Ectodermal cell (in vitro differentiated cells): ENCODE data around the gene ABCC10.
"Not testable (repeated sequence)": the region's sequence is repeated elsewhere in the genome, so short reads cannot be mapped to it uniquely, and the experiment has no call there.

Experiments
- H3K27ac ChIP-seq: 2 replicates; pipeline ENCODE4 v1.7.0; 2013; ENCODE audit warnings: mild to moderate bottlenecking, low read depth, low read length; ENCODE audit not compliant: insufficient read depth, poor library complexity, severe bottlenecking
- H3K27me3 ChIP-seq: 2 replicates; pipeline ENCODE4 v1.7.0; 2013; ENCODE audit warnings: mild to moderate bottlenecking, low read length; ENCODE audit not compliant: insufficient read depth, control insufficient read depth, poor library complexity, severe bottlenecking
- H3K36me3 ChIP-seq: one replicate; pipeline ENCODE4 v1.7.0; 2013; ENCODE audit warnings: low read length; ENCODE audit not compliant: control insufficient read depth, insufficient read depth
- H3K4me1 ChIP-seq: one replicate; pipeline ENCODE4 v1.7.0; 2013; ENCODE audit warnings: low read length; ENCODE audit not compliant: control insufficient read depth, insufficient read depth
- H3K4me3 ChIP-seq: 2 replicates; pipeline ENCODE4 v1.7.0; 2013; ENCODE audit warnings: low read depth, low read length, control low read depth; ENCODE audit not compliant: insufficient read depth
- H3K9me3 ChIP-seq: 2 replicates; pipeline ENCODE4 v1.7.0; 2013; ENCODE audit warnings: mild to moderate bottlenecking, low read length, moderate library complexity; ENCODE audit not compliant: control insufficient read depth
- WGBS, 2 experiments: methylation state at CpG; one replicate each; pipeline ENCODE4 v1.1.7; 2013; ENCODE audit warnings: missing lambda C conversion rate in 2 of 2; 5-methylcytosine and 5-hydroxymethylcytosine counted together

Gene ABCC10

DNA sequence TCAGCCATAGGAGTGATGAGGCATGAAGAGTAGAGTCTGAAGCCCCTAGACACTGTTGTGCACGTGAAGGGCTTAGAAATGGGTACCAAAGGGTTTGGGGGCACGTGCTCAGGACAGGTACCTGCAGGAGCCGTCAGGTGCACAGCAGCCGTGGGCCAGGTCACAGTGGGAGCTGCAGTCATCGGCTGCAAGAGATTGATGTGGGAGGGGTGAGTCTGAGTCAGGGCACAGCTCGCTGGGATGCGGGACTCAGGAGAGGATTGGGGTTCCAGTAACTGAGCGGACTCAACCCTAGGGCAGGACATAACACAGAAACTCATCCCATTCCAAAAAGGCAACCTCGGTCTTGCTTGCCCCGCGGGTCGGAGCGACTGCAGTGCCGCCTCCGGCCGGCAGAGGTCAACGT, 27.0 kb downstream of the ABCC10 start:
- H3K36me3 ChIP-seq: peaks cover 3% of the 10 kb centered on the region
- peaks cover 39% of the 10 kb centered on the region for H3K27me3 ChIP-seq
- H3K9me3 ChIP-seq: no peaks in the 10 kb centered on the region
- WGBS, 2 experiments: 20 to 22% methylated on average over 17 of the region's 17 CpGs
- peak overlapping the region; percentile 44 for H3K4me3 ChIP-seq
- no peaks in the 10 kb centered on the region for H3K4me1 ChIP-seq
- no peak overlapping the region for H3K27ac ChIP-seq

DNA sequence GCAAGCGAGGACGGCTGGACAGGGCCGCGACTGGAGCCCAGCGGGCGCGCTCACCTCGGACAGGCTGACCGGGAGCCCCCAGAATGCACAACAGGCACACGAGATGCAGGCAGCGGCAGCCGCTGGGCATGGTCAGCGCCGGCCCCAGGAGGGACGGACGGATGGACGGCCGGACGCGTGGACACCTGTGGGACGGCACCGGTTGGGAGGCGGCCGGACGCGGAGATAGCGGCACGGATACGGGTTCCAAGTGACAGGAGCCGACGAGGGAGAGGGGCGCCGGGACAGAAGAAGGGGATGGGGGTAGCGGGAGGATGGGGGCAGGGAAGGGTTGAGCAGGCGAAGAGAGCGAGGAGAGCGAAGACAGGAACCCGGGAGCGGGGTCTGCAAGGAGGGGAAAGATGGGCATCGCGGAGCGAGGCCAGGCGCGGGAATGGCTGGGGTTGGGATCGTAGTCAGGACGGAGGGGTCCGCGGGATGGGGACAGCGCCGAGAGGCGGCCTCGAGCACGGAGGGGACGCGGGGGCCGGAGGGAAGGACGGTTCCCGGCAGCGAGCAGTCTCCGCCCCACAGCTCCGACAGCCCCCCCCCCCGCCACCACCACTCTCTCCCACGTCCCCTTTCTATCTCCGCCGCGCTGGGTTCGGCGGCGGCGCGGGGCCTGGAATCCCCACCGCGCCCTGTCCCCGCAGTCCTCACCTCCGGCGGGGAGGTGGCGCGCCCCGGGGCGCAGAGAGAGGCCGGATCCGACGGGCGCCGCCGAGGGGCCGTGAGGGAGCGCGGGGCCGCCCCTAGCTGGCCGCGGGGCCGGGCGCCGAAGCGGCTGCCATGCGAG, 27.6 kb downstream of the ABCC10 start:
- peak overlapping the region; percentile 44 for H3K4me3 ChIP-seq
- H3K4me1 ChIP-seq: no peaks in the 10 kb centered on the region
- H3K9me3 ChIP-seq: no peaks in the 10 kb centered on the region
- no peak overlapping the region for H3K27ac ChIP-seq
- H3K36me3 ChIP-seq: peaks cover 3% of the 10 kb centered on the region
- H3K27me3 ChIP-seq: peaks cover 39% of the 10 kb centered on the region
- 1% methylated on average over 96 of the region's 97 CpGs for WGBS, 2 experiments

DNA sequence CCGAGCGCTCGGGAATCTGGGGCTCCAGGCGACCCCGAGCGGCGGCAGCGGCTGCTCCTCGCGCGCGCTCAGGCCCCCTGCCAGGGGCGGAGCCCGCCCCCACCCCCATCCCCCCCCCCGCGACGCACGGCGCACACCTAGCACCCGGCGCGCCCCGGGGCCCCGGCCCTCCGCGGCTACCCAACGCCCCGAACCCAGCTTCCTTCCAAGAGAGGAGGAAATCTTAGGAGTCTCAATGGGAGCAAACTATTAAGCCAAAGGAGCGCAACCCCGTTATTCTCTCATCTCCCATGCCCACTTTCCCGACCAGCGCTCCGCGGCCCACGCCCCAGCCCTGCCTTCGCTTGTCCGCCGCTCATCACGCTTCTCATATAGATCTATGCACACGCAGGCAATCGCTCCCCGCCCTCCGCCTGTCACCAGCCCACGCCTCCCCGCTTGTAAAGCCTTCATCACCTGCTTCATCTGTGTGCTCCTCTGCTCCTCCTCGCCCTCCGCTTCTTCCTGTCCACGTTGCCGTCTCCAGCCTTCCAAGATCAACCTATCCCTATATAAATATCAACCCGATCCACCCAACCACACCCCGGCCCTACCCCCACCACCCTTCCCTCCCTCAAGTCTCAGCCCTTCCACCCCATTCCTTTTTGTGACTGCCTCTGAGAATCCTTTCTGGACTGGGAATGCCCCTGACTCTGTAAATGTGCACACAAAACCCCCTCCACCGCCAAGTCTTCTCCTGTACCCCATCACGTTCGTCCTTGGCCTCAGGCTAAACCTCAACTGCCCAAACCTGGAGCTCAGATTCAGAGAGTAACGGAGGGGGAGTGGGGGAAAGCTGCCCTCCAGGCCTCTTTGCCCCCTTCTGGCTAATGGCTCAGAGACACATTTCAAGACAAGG, 28.4 kb downstream of the ABCC10 start, which contains the start of gene DLK2:
TSS of gene DLK2 (minus strand) at position 18 of the 898 bp plus-strand sequence. CDS start 723 bp downstream, outside the sequence.
- Histone ChIP-seq H3K4me1 (no peaks in the 10 kb centered on the region), H3K36me3 (peaks cover 3% of the 10 kb centered on the region), H3K27ac (no peak within 1 kb of the TSS), H3K27me3 (peaks cover 39% of the 10 kb centered on the region), H3K9me3 (no peaks in the 10 kb centered on the region), H3K4me3 (peak within 1 kb of the TSS; percentile 44)
- 3% methylated on average over 49 to 50 of the region's 55 CpGs for WGBS, 2 experiments

- Histone ChIP-seq H3K4me3 (no peak overlapping the region), H3K9me3 (no peaks in the 10 kb centered on the region), H3K36me3 (peaks cover 3% of the 10 kb centered on the region), H3K27ac (no peak overlapping the region), H3K27me3 (peaks cover 45% of the 10 kb centered on the region), H3K4me1 (no peaks in the 10 kb centered on the region)
- WGBS, 2 experiments: 81 to 87% methylated on average over 5 to 6 of the region's 9 CpGs
Measured at GRCh38 chr6:43457643-43458042, 30.3 kb downstream of the ABCC10 start.

- 92 to 95% methylated on average over 15 of the region's 15 CpGs for WGBS, 2 experiments
- H3K36me3 ChIP-seq, H3K9me3 ChIP-seq, H3K4me3 ChIP-seq, H3K27ac ChIP-seq, H3K4me1 ChIP-seq: not testable (repeated sequence)
- peaks cover 47% of the 10 kb centered on the region for H3K27me3 ChIP-seq
Measured at GRCh38 chr6:43458154-43458553, 30.8 kb downstream of the ABCC10 start.

DNA sequence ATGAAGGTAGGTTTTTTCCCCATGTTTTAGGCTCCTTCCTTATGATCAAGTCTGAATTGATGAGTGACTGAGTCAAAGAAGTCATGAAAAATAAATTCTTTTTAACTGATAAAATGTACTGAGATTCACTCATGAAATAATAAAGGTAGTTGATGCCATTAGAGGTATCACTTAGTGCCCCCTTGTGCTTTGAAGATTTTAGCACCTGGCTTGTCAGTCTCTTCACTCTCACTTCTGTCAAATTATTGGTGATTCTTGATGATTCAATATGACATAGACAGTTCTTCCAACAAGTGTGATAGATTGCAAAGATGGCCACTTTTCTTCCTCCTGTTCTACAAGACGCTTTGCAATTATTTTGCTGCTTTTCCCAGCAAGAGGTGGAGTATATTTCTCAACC, 32.2 kb downstream of the ABCC10 start:
- H3K27ac ChIP-seq: no peak overlapping the region

GRCh38 chr6:43460032-43460431, 32.7 kb downstream of the ABCC10 start:
- no peaks in the 10 kb centered on the region for H3K36me3 ChIP-seq
- WGBS, 2 experiments: 81 to 82% methylated on average over 4 of the region's 4 CpGs
- H3K27me3 ChIP-seq: peaks cover 34% of the 10 kb centered on the region
- H3K27ac ChIP-seq: no peak overlapping the region
- H3K9me3 ChIP-seq: no peaks in the 10 kb centered on the region
- no peaks in the 10 kb centered on the region for H3K4me1 ChIP-seq
- H3K4me3 ChIP-seq: no peak overlapping the region

More for the DNA sequence above, 32.2 kb downstream of the ABCC10 start:
- Histone ChIP-seq H3K36me3 (no peaks in the 10 kb centered on the region), H3K4me1 (no peaks in the 10 kb centered on the region), H3K27me3 (peaks cover 39% of the 10 kb centered on the region), H3K4me3 (no peak overlapping the region), H3K9me3 (no peaks in the 10 kb centered on the region)
- 79 to 83% methylated on average over 1 of the region's 1 CpG for WGBS, 2 experiments

- peaks cover 16% of the 10 kb centered on the region for H3K27me3 ChIP-seq
- H3K27ac ChIP-seq: no peak overlapping the region
- WGBS, 2 experiments: 75 to 79% methylated on average over 5 of the region's 5 CpGs
- H3K36me3 ChIP-seq: no peaks in the 10 kb centered on the region
- no peaks in the 10 kb centered on the region for H3K9me3 ChIP-seq
- no peak overlapping the region for H3K4me3 ChIP-seq
- no peaks in the 10 kb centered on the region for H3K4me1 ChIP-seq
Measured at GRCh38 chr6:43461936-43462335, 34.6 kb downstream of the ABCC10 start.

DNA sequence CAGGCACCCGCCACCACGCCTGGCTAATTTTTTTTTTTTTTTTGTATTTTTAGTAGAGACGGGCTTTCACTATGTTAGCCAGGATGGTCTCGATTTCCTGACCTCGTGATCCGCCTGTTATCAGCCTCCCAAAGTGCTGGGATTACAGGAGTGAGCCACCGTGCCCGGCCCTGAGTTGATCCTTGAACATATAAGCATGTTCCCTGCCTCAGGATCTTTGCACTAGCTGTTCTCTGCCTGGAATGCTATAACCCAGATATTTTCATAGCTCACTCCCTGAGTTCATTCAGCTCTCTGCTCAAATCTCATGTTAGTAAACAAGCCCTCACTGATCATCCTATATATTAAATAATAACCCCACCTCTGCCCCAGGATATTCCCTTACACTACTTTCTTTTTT, 37.0 kb downstream of the ABCC10 start:
- Histone ChIP-seq H3K4me1 (peaks cover 11% of the 10 kb centered on the region), H3K27ac (no peak overlapping the region), H3K27me3 (peaks cover 7% of the 10 kb centered on the region), H3K4me3 (no peak overlapping the region), H3K36me3 (no peaks in the 10 kb centered on the region), H3K9me3 (no peaks in the 10 kb centered on the region)
- 88 to 90% methylated on average over 8 of the region's 8 CpGs for WGBS, 2 experiments

DNA sequence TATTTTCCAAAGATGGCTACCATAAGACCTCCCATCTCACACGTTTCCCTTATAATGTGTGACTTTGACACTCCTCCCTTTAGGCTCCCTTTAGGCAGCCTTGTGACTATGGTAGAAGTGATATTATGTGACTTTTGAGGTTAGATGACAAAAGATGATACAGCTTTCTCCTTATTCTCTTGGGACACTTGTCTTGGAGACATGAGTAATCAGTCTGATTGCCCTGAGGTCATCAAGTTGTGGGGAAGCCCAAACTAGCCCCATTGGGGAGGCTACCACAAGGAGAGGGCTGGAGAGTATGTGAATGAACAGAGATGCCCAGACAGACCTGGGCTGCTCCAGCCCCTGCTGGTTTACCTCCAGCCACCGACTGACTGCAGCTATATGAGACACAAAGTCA, 38.6 kb downstream of the ABCC10 start:
- Histone ChIP-seq H3K9me3 (no peaks in the 10 kb centered on the region), H3K27me3 (peaks cover 7% of the 10 kb centered on the region), H3K4me3 (no peak overlapping the region), H3K4me1 (peaks cover 13% of the 10 kb centered on the region), H3K27ac (no peak overlapping the region), H3K36me3 (no peaks in the 10 kb centered on the region)
- WGBS, 2 experiments: 67 to 76% methylated on average over 2 of the region's 2 CpGs
